HEK293T (cell line): ENCODE data around the gene CFAP74.
A peak's percentile ranks its signal among the peaks of the same experiment; 100 is the strongest.

Experiments used
- CTCF ChIA-PET: fragments of 350-600 bp; formaldehyde crosslinking; extraction: SDS; loops from one replicate; lab custom pipeline; 2021; ENCODE audit warnings: antibody characterized with exemption, inconsistent platforms; lab: Yijun Ruan, JAX
- POLR2A ChIA-PET: fragments of 350-600 bp; formaldehyde crosslinking; extraction: SDS; loops from one replicate; lab custom pipeline; 2020; ENCODE audit warnings: antibody characterized with exemption, inconsistent platforms; lab: Yijun Ruan, JAX
- DNase-seq: peaks from one replicate; pipeline ENCODE4 v3.0.0; 2012; ENCODE audit warnings: mixed read lengths; ENCODE audit errors: extremely low spot score
- ARNT ChIP-seq: fragments of 450-650 bp; IDR thresholded peaks from 2 replicates; pipeline ENCODE4 v1.6.1; 2017; ENCODE audit warnings: mild to moderate bottlenecking
- BHLHE40 ChIP-seq: fragments of 450-650 bp; IDR thresholded peaks from 2 replicates; pipeline ENCODE4 v1.6.1; 2016; ENCODE audit warnings: mild to moderate bottlenecking, moderate library complexity, borderline replicate concordance
- CTBP1 ChIP-seq: fragments of 450-650 bp; IDR thresholded peaks from 2 replicates; pipeline ENCODE4 v1.6.1; 2016; ENCODE audit warnings: borderline replicate concordance
- ELF4 ChIP-seq: fragments of 450-650 bp; IDR thresholded peaks from 2 replicates; pipeline ENCODE4 v1.6.1; 2017; ENCODE audit warnings: antibody characterized with exemption
- FOXA1 ChIP-seq: fragments of 450-650 bp; IDR thresholded peaks from 2 replicates; pipeline ENCODE4 v1.6.1; 2016; ENCODE audit warnings: mild to moderate bottlenecking
- FOXK2 ChIP-seq: fragments of 450-650 bp; IDR thresholded peaks from 2 replicates; pipeline ENCODE4 v1.6.1; 2016; ENCODE audit warnings: mild to moderate bottlenecking
- FOXM1 ChIP-seq: fragments of 450-650 bp; IDR thresholded peaks from 2 replicates; pipeline ENCODE4 v1.6.1; 2017; ENCODE audit warnings: mild to moderate bottlenecking, borderline replicate concordance
- HDGF ChIP-seq: fragments of 450-650 bp; IDR thresholded peaks from 2 replicates; pipeline ENCODE4 v1.6.1; 2017; ENCODE audit warnings: antibody characterized with exemption, borderline replicate concordance
- L3MBTL2 ChIP-seq: fragments of 450-650 bp; conservative IDR thresholded peaks from 2 replicates; pipeline ENCODE4 v1.6.1; 2016; ENCODE audit warnings: mild to moderate bottlenecking
- LEF1 ChIP-seq: fragments of 450-650 bp; IDR thresholded peaks from 2 replicates; pipeline ENCODE4 v1.6.1; 2017; ENCODE audit warnings: mild to moderate bottlenecking, borderline replicate concordance
- NFRKB ChIP-seq: fragments of 450-650 bp; IDR thresholded peaks from 2 replicates; pipeline ENCODE4 v1.6.1; 2016; ENCODE audit warnings: mild to moderate bottlenecking, moderate library complexity
- SP1 ChIP-seq: fragments of 450-650 bp; IDR thresholded peaks from 2 replicates; pipeline ENCODE4 v1.6.1; 2017
- SUZ12 ChIP-seq: fragments of 450-650 bp; IDR thresholded peaks from 2 replicates; pipeline ENCODE4 v1.6.1; 2016; ENCODE audit warnings: mild to moderate bottlenecking
- TARDBP ChIP-seq: fragments of 450-650 bp; IDR thresholded peaks from 2 replicates; pipeline ENCODE4 v1.6.1; 2016
- ZNF384 ChIP-seq: fragments of 450-650 bp; IDR thresholded peaks from 2 replicates; pipeline ENCODE4 v1.6.1; 2016
- TF ChIP-seq, protein P1 (sequence below): fragments of 450-650 bp; IDR thresholded peaks from 2 replicates; pipeline ENCODE4 v1.6.1; 2016

Gene CFAP74

GRCh38 chr1:1900883-1901640, 102.5 kb downstream of the CFAP74 start:
- ChIA-PET POLR2A (interaction anchor here (0.7 to 1.4 kb wide), 4 partner anchors 8 to 52 kb away, joined by 3 to 5 read pairs (median 4); no protein-coding TSS in a partner anchor), CTCF (no interaction called here)
- TF ChIP-seq, protein P1, sequence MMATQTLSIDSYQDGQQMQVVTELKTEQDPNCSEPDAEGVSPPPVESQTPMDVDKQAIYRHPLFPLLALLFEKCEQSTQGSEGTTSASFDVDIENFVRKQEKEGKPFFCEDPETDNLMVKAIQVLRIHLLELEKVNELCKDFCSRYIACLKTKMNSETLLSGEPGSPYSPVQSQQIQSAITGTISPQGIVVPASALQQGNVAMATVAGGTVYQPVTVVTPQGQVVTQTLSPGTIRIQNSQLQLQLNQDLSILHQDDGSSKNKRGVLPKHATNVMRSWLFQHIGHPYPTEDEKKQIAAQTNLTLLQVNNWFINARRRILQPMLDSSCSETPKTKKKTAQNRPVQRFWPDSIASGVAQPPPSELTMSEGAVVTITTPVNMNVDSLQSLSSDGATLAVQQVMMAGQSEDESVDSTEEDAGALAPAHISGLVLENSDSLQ, result no peak
- TF ChIP-seq L3MBTL2 (no peak), NFRKB (no peak), SP1 (no peak), ZNF384 (no peak), HDGF (no peak), SUZ12 (no peak), TARDBP (no peak), ARNT (no peak)

DNA sequence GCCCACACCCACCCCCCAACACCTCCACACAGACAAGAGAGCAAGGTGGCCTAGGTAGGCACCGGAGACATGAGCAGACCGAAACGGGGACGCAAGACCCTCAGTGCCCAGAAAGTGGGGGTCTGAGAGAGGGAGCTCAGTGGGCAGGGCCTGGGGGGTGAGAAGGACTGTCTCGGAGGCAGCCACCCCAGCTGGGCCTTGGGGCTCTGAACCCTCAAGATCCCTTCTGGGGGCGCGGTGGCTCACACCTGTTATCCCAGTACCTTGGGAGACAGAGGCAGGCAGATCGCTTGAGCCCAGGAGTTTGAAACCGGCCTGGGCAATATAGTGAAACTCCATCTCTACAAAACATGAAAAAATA, 103.6 kb downstream of the CFAP74 start:
- TF ChIP-seq ELF4, result no peak
- no peak for TF ChIP-seq ZNF384
- ChIA-PET CTCF (no interaction called here), POLR2A (interaction anchor here (1.0 to 1.5 kb wide), 3 partner anchors 9 to 121 kb away, joined by 3 to 8 read pairs (median 3); no protein-coding TSS in a partner anchor)
- no peak for DNase-seq

More at GRCh38 chr1:1900883-1901640, 102.5 kb downstream of the CFAP74 start:
- no peak for DNase-seq

DNA sequence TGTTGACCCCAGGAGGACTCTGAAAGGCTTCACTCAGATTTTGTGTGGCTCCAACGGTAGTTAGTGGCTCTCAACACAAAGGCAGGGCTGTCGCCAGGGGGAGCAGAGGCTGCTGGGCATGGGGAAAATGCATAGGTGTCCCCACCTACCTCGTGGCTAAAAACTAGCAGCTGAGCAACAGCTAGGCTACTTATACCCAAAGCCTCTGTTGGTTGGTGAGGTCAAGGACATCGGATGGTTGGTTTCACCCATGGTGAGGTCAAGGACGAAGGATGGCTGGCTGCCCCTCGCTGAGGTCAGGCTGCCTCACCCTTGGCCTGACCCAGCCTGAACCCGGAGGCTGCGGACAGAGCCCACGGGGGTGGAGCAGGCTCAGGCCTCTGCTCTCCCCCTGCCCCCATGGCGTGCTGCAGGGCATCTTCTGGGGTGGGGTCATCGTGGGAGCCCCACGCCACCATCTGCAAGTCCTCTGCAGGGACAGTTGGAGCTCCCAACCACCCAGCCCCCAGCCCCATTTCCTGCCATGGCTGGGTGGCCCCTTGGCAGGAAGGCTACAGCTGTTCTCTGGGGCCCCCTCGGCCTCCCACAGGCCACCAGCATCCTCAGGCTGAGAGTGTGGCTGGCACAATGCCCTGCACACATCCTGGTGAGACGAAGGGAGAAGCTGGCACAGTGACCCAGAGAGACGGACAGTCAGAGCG, 104.2 kb downstream of the CFAP74 start:
- TF ChIP-seq CTBP1 (no peak), NFRKB (no peak), TARDBP (no peak), ZNF384 (no peak), SUZ12 (no peak), HDGF (no peak), SP1 (no peak), ARNT (no peak), FOXK2 (no peak)
- ChIA-PET CTCF (no interaction called here), POLR2A (interaction anchor here (1.0 to 1.5 kb wide), 2 partner anchors 10 to 120 kb away, joined by 3 to 8 read pairs; no protein-coding TSS in a partner anchor)
- DNase-seq, result no peak

DNA sequence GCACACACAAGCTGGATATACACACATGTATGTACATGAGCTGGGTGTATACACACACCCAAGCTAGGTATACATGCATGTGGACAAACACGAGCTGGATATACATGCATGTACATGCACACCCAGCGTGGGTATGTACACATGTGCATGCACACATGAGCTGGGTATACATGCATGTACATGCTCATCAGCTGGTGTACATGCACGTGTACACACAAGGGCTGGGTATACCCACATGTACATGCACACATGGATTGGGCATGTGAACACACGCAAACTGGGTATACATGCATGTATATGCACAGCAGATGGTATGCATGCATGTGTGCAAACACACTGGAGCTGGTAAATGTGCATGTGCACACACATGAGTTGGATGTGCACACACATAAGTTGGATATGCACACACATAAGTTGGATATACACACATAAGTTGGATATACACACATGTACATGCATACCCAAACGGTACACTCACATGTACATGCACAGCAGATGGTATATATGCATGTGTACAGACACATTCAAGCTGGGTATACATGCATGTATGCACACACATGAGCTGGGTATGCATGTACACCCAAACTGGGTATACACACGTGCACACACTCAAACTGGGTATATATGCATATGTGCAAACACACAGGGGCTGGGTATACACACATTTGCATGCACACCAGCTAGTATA, 105.2 kb downstream of the CFAP74 start:
- TF ChIP-seq HDGF (no peak), ELF4 (peak; percentile 47; the same call in 1 of the 2 replicates), FOXA1 (no peak), BHLHE40 (no peak), L3MBTL2 (no peak), CTBP1 (no peak)
- DNase-seq, result no peak
- CTCF ChIA-PET, result no interaction called here
- POLR2A ChIA-PET, result interaction anchor here (1.4 to 1.5 kb wide), 2 partner anchors 10 to 11 kb away, joined by 4 to 8 read pairs; no protein-coding TSS in a partner anchor

GRCh38 chr1:1895456-1896336, 107.9 kb downstream of the CFAP74 start:
- TF ChIP-seq ARNT (no peak), ZNF384 (no peak), CTBP1 (no peak), ELF4 (no peak), L3MBTL2 (no peak), FOXM1 (no peak), FOXA1 (no peak), SP1 (no peak), TARDBP (no peak), SUZ12 (no peak), NFRKB (no peak), BHLHE40 (no peak), HDGF (no peak), LEF1 (no peak), FOXK2 (no peak)
- TF ChIP-seq, protein P1, result no peak
- ChIA-PET POLR2A (interaction anchor here (1.3 kb wide), 1 partner anchor 11 kb away, joined by 6 read pairs; no protein-coding TSS in a partner anchor), CTCF (no interaction called here)
- no peak for DNase-seq

DNA sequence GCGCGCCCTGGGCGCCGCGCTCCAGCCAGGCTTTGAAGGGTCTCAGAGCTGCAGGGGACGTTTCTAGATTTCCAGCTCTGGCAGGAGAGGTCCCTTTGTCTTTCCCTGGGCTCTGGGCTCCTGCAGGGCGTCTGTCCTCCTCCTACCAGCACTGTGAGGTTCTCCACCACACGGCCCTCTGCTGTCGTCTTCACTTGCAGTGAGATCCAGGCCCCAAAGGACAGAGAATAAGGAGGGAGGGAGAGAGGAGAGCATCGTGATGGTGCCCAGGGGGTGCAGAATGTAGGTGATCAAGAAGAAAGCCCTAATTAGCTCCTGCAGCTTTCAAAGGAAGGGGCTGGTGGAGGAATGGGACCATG, 108.5 kb downstream of the CFAP74 start:
- POLR2A ChIA-PET, result interaction anchor here (1.3 kb wide), 1 partner anchor 11 kb away, joined by 6 read pairs; no protein-coding TSS in a partner anchor
- CTCF ChIA-PET, result no interaction called here
- TF ChIP-seq BHLHE40, result no peak
- TF ChIP-seq SUZ12, result no peak
- TF ChIP-seq ZNF384, result no peak
- TF ChIP-seq FOXA1, result no peak
- TF ChIP-seq, protein P1, result no peak
- TF ChIP-seq LEF1, result no peak
- TF ChIP-seq CTBP1, result no peak
- no peak for TF ChIP-seq SP1
- no peak for TF ChIP-seq TARDBP
- TF ChIP-seq FOXK2, result no peak
- TF ChIP-seq L3MBTL2, result no peak
- TF ChIP-seq ELF4, result no peak
- no peak for TF ChIP-seq NFRKB
- no peak for TF ChIP-seq ARNT
- no peak for TF ChIP-seq FOXM1
- TF ChIP-seq HDGF, result no peak

More for the DNA sequence above, 108.5 kb downstream of the CFAP74 start:
- no peak for DNase-seq
